Ovary (tissue), 9 donors: ENCODE measurements around the gene CD2BP2. TPM values are rescaled to one million over a fixed set of nuclear protein-coding genes. Genes with fewer than 3 reads are reported as not detected.

Experiments
- DNase-seq, 5 donors: peaks; one replicate each; pipeline ENCODE4 v3.0.0-alpha.2; 2019 to 2020
- H3K27ac ChIP-seq, 2 donors: fragments of 200-600 bp; one replicate each; pipeline versions ENCODE4 v1.5.1 to v1.8.0; 2019 to 2022
- H3K27me3 ChIP-seq: fragments of 200-600 bp; one replicate; pipeline ENCODE4 v1.8.0; 2022
- H3K36me3 ChIP-seq: fragments of 200-600 bp; sonication (generic); one replicate; pipeline ENCODE4 v1.5.1; 2019
- H3K4me1 ChIP-seq: one replicate; pipeline ENCODE4 v1.8.1; 2013; ENCODE audit warnings: mild to moderate bottlenecking, moderate library complexity; ENCODE audit not compliant: insufficient read depth
- H3K4me3 ChIP-seq: fragments of 200-600 bp; sonication (generic); one replicate; pipeline ENCODE4 v1.5.1; 2017
- H3K9me3 ChIP-seq, 2 donors: fragments of 200-600 bp in 1 of 2; sonication (generic) in 1 of 2; one replicate each; pipeline versions ENCODE4 v1.5.1 to v1.8.1; 2013 to 2019; ENCODE audit warnings: mild to moderate bottlenecking in 1 of 2, moderate library complexity in 1 of 2
- CTCF ChIP-seq, 3 donors: fragments of 450-650 bp in 2 of 3; fragments of 200-600 bp in 1 of 3; IDR thresholded peaks; one replicate each; pipeline versions ENCODE4 v1.5.1 to v1.8.0; 2016 to 2022; ENCODE audit warnings: antibody characterized with exemption in 3 of 3, mild to moderate bottlenecking in 1 of 3
- EP300 ChIP-seq: sonication (generic); formaldehyde crosslinking; IDR thresholded peaks from one replicate; pipeline ENCODE4 v1.6.1; 2017; ENCODE audit warnings: antibody characterized with exemption
- POLR2A ChIP-seq: fragments of 450-650 bp; IDR thresholded peaks from one replicate; pipeline ENCODE4 v1.6.1; 2017; ENCODE audit warnings: antibody characterized with exemption, mild to moderate bottlenecking, moderate library complexity
- WGBS, 3 donors: extraction: QIAGEN DNeasy Blood & Tissue Kit in 1 of 3; methylation state at CpG; one replicate each; pipeline versions ENCODE4 v1.1.5 to v1.1.7; 2013 to 2017; 5-methylcytosine and 5-hydroxymethylcytosine counted together
- intact Hi-C, 4 donors: fragments of 100-400 bp; cut with DNase I; formaldehyde crosslinking; loops; one replicate each; pipeline versions ENCODE4 v1.11.0 to v1.15.1; 2022 to 2023
- polyA plus RNA-seq, 2 donors: library from polyadenylated mRNA; stranded (reverse); fragments of 200-250 nt in 1 of 2; fragments of 350-450 nt in 1 of 2; fragmentation: Illumina TruSeq in 1 of 2; extraction: RNeasy Lipid Tissue Mini Kit (QIAGEN cat#74804) in 1 of 2; gene quantifications; one replicate each; pipeline ENCODE4 v1.2.3, GENCODE V29; 2013 to 2014
- total RNA-seq, 7 donors: library from RNA; depleted of rRNA in 2 of 7; stranded (reverse); fragments of >200 nt in 2 of 7; fragmentation: NEBNext Ultra II Directional in 3 of 7; extraction: Animal tissue kit (Norgen Biotek cat#: 25700) in 3 of 7; gene quantifications; one replicate each; pipeline versions ENCODE4 v1.1.0 to v1.2.4, GENCODE V29; 2016 to 2023
- donor health status: DM: no; HTN: no; CAD: no; lungs with moderate emphysema.
- donor health status: DM: no; HTN: no; CAD: no.
- donor health status: Bipolar disorder and iron deficiency.
- donor health status: DM: yes; HTN: yes; CAD: no.
- donor health status: DM: no; HTN: no; CAD: no.
- donor health status: DM: yes; HTN: yes; CAD: no.

CD2BP2 gene
- total and polyA plus RNA-seq, 9 donors, result 29.2 to 81.7 (median 64.7) TPM

DNA sequence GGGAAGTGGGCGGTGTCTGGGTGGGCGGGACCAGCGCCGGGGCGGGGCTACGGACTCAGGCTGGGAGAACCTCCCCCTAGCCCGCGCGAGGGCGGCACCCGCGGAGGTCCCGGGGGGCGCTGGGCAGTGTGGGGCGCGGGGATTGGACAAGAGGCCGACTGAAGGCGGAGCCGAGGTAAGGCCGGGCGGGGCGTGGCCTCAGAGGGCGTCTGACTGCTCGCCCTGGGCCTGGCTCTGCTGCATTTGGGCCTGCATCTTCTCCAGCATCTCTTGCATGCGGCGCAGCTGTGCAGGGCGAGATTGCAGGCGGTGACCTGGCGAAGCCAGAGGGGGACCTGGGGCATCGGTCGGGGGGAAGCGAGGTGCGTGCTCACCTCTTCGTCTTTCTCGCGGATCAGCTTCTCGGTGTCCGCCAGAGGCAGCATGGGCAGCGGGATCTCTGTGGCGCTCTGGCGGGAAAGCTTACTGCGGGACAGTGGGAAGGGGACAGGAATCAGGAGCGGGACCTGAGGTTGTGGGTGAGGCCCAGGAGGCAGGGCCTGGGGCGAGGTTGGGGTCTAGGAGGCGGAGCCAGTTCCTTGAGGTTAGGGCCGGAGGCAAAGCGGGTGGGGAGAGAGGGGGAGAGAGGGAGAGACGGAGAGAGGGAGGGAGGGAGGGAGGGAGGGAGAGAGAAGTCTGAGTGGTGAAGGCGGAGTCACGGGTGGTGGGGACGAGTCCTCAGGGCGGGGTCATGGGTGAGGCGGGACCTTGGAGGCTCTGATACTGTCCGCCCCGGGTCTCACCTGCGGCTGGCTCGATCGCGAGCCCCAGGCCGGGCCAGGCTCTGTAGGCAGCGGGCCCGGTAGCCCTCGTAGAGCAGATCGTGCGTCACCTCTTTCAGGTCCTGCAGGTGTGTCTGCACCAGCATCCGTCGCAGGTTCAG is 23.4 kb upstream of the CD2BP2 start:
- no peaks in the 10 kb centered on the region for H3K9me3 ChIP-seq
- 0% methylated on average over 51 to 67 of the region's 67 CpGs for WGBS, 3 donors
- no peaks in the 10 kb centered on the region for H3K36me3 ChIP-seq
- H3K27ac ChIP-seq, result peak overlapping the region; percentile 99 to 100
- H3K4me3 ChIP-seq, result peak overlapping the region; percentile 88
- DNase-seq, result peak; percentile 99 to 100 (median 99)
- no peaks in the 10 kb centered on the region for H3K27me3 ChIP-seq
- no peak for TF ChIP-seq CTCF (IDR thresholded peaks at IDR 0.05)
- no peak for TF ChIP-seq POLR2A
- TF ChIP-seq EP300, result no peak
- intact Hi-C loops, result loop anchor here in 1 of 4 donors (10.0 kb wide), 1 partner anchor 276 kb away; the partner anchor contains the start of genes FBRS and PRR14
- H3K4me1 ChIP-seq, result peaks cover 4% of the 10 kb centered on the region

- H3K4me1 ChIP-seq, result peaks cover 4% of the 10 kb centered on the region
- H3K9me3 ChIP-seq, result no peaks in the 10 kb centered on the region
- TF ChIP-seq POLR2A (peak; percentile 91), EP300 (no peak), CTCF (IDR thresholded peaks at IDR 0.05) (peak in 1 of 3 donors; percentile 33)
- peak; percentile 96 to 98 (median 97) for DNase-seq
- H3K27me3 ChIP-seq, result no peaks in the 10 kb centered on the region
- peak overlapping the region; percentile 88 for H3K4me3 ChIP-seq
- WGBS, 3 donors, result 0% methylated on average over 39 of the region's 39 CpGs
- no peaks in the 10 kb centered on the region for H3K36me3 ChIP-seq
- intact Hi-C loops, result loop anchor here in 1 of 4 donors (10.0 kb wide), 1 partner anchor 277 kb away; the partner anchor contains the start of genes FBRS and PRR14
- H3K27ac ChIP-seq, result peak overlapping the region; percentile 99 to 100
Observed at GRCh38 chr16:30377812-30378235, 22.7 kb upstream of the CD2BP2 start.

- intact Hi-C loops, result loop anchor here in 1 of 4 donors (10.0 kb wide), 1 partner anchor 278 kb away; the partner anchor contains the start of genes FBRS and PRR14
- Histone ChIP-seq H3K4me1 (peaks cover 4% of the 10 kb centered on the region), H3K27me3 (no peaks in the 10 kb centered on the region), H3K9me3 (no peaks in the 10 kb centered on the region), H3K4me3 (peak overlapping the region; percentile 88), H3K36me3 (no peaks in the 10 kb centered on the region), H3K27ac (peak overlapping the region; percentile 99 to 100)
- no peak for DNase-seq
- TF ChIP-seq EP300 (no peak), POLR2A (no peak), CTCF (IDR thresholded peaks at IDR 0.05) (no peak)
- 34 to 41% (median 35%) methylated on average over 28 to 29 of the region's 29 CpGs for WGBS, 3 donors
Observed at GRCh38 chr16:30377050-30377811, 22.1 kb upstream of the CD2BP2 start.

- WGBS, 3 donors, result 85 to 93% (median 85%) methylated on average over 8 of the region's 8 CpGs
- intact Hi-C loops, result loop anchor here in 1 of 4 donors (10.0 kb wide), 1 partner anchor 278 kb away; the partner anchor contains the start of genes FBRS and PRR14
Observed at GRCh38 chr16:30376461-30376902, 21.4 kb upstream of the CD2BP2 start.

More at GRCh38 chr16:30376461-30376902, 21.4 kb upstream of the CD2BP2 start:
- peak in 3 of 5 donors; percentile 19 to 57 (median 53) for DNase-seq
- peaks cover 5% of the 10 kb centered on the region for H3K4me1 ChIP-seq
- H3K9me3 ChIP-seq, result no peaks in the 10 kb centered on the region
- H3K27me3 ChIP-seq, result no peaks in the 10 kb centered on the region
- H3K36me3 ChIP-seq, result no peaks in the 10 kb centered on the region
- peak overlapping the region in 1 of 2 donors; percentile 100 for H3K27ac ChIP-seq
- no peak overlapping the region for H3K4me3 ChIP-seq
- TF ChIP-seq POLR2A (no peak), EP300 (no peak), CTCF (IDR thresholded peaks at IDR 0.05) (no peak)
